IPS-18a (cell line): Measurements from ENCODE around the gene QPCT.
"Not testable (repeated sequence)": the region's sequence is repeated elsewhere in the genome, so short reads cannot be mapped to it uniquely, and the experiment has no call there.

Source experiments
- H3K27ac ChIP-seq: one replicate; pipeline ENCODE4 v1.5.1; 2013; ENCODE audit warnings: low read length
- H3K27me3 ChIP-seq: one replicate; pipeline ENCODE4 v1.6.1; 2013; ENCODE audit warnings: mild to moderate bottlenecking, low read length; ENCODE audit not compliant: control insufficient read depth, insufficient read depth
- H3K36me3 ChIP-seq: one replicate; pipeline ENCODE4 v1.6.1; 2013; ENCODE audit warnings: low read depth, low read length; ENCODE audit not compliant: control insufficient read depth
- H3K4me1 ChIP-seq: one replicate; pipeline ENCODE4 v1.6.1; 2013; ENCODE audit warnings: low read depth, low read length; ENCODE audit not compliant: control insufficient read depth
- H3K4me3 ChIP-seq: one replicate; pipeline ENCODE4 v1.5.1; 2013; ENCODE audit warnings: low read length
- H3K9ac ChIP-seq: one replicate; pipeline ENCODE4 v1.6.1; 2013; ENCODE audit warnings: mild to moderate bottlenecking, low read length, moderate library complexity
- H3K9me3 ChIP-seq: one replicate; pipeline ENCODE4 v1.6.1; 2013; ENCODE audit warnings: low read depth, low read length; ENCODE audit not compliant: control insufficient read depth

The QPCT gene

DNA sequence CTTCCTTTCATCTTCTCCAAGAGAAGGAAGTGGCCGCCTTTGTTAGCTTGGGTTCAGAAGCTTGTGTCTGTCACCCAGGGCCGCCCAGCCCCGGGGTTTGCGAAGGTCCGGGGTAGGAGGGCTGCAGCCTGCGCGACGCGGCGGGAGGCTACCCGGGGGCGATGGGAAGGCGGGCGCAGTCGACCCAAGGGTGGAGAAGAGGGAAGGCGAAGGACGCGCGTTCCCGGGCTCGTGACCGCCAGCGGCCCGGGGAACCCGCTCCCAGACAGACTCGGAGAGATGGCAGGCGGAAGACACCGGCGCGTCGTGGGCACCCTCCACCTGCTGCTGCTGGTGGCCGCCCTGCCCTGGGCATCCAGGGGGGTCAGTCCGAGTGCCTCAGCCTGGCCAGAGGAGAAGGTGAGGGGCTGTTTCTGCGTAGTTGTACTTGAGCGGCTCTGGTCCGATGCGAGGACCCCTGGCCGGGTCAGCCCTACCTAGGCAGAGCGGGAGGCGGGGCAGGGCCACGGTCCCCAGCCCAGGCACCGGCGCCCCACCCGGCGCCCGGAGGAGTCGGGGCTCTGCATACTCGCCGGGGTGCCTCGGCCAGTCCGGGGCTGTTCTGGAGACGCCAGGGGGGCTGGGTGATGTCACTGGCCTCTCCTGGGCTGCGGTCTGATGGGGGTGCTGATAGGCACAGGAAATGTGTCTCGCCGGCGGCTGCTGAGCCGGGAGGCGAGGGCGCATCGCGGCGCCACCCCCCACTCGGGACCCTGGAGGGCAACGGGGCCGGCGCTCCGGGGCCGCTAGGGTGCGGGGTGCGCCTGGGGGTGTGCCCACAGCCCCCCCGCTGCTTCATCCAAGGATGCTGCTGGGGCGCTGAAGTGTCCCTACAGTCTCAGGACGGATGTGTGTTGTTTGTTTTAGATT, at the start of gene QPCT:
TSS of gene QPCT (plus strand) at position 178 of the 909 bp plus-strand sequence. CDS start at position 280, 102 bp downstream.
- Histone ChIP-seq H3K4me3 (peak within 1 kb of the TSS; percentile 31), H3K9ac (no peak within 1 kb of the TSS), H3K27ac (no peak within 1 kb of the TSS), H3K27me3 (no peaks in the 10 kb centered on the region), H3K36me3 (no peaks in the 10 kb centered on the region), H3K9me3 (no peaks in the 10 kb centered on the region), H3K4me1 (peaks cover 20% of the 10 kb centered on the region)

DNA sequence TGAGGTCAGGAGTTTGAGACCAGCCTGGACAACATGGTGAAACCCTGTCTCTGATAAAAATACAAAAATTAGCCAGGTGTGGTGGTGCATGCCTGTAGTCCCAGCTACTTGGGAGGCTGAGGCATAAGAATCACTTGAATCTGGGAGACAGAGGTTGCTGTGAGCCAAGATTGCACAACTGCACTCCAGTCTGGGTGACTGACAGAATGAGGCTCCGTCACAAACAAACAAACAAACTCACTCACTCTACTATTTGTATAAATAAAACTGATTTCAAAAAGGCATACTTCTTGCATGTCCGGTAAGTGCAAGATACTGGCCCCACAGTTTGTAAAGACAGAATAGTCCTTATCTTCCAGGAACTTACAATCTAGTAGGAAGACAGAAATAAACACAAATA, 49.6 kb upstream of the QPCT start:
- H3K4me3 ChIP-seq, H3K9ac ChIP-seq, H3K27me3 ChIP-seq, H3K4me1 ChIP-seq, H3K27ac ChIP-seq, H3K9me3 ChIP-seq: not testable (repeated sequence)
- peaks cover 15% of the 10 kb centered on the region for H3K36me3 ChIP-seq

DNA sequence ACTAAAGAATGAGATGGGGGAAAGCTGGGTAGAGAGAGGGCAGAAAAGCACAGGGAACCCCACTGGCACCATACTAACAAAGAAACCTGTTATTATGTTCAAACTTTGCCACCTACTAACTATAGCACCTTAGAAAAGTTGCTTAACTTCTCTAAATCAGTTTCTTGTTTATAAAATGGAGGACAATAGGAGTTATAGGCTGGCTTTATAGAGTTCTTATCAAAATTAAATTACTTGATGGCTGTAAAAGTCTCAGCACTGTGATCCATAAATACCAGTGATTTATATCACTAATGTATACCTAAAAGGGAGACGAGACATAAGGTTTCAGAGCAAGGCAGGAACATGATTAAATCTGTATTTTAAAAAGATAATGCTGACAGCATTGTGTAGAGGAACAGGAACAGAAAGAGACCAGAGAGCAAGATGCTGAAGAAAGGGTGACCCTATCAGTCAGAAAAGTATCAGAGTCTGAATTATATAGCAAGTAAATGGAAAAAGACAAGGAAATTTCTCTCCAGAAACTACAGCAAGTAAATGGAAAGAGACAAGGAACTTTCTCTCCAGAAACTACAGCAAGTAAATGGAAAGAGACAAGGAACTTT, 48.9 kb upstream of the QPCT start:
- Histone ChIP-seq H3K9ac (no peak overlapping the region), H3K9me3 (no peaks in the 10 kb centered on the region), H3K27ac (no peak overlapping the region), H3K4me3 (no peak overlapping the region), H3K27me3 (no peaks in the 10 kb centered on the region), H3K4me1 (no peaks in the 10 kb centered on the region), H3K36me3 (peaks cover 14% of the 10 kb centered on the region)

DNA sequence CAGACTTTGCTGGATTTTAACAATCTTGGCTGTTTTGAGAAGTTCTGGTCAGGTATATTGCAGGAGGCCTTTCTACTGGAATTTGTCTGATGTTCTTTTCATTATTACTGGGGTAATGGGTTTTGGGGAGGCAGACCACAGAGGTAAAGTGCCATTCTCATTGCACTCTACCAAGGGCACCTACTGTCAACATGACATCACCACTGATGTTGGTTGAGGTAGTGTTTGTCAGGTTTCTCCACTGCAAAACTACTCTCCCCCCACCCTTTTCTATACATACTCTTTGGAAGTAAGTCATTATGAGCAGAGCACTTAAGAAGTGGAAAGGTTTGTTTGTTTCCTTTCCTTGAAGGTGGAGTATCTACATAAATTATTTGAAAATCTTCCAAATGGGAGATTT, 46.8 kb upstream of the QPCT start:
- Histone ChIP-seq H3K27ac (no peak overlapping the region), H3K4me1 (no peaks in the 10 kb centered on the region), H3K27me3 (no peaks in the 10 kb centered on the region), H3K9ac (no peak overlapping the region), H3K4me3 (no peak overlapping the region), H3K36me3 (peaks cover 3% of the 10 kb centered on the region), H3K9me3 (no peaks in the 10 kb centered on the region)

DNA sequence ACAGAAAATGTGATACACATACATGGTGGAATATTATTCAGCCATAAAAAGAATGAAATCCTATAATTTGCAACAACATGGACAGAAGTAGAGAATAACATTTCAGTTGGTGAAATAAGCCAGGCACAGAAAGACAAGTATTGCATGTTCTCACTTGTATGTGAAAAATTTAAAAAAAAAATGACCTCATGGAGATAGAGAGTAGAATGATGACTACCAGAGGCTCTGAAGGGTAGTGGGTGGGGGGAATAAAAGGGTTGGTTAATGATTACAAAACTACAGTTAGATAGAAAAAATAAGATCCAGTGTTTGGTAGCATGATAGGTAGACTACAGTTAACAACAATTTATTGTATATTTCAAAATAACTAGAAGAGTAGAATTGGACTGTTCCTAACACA, 44.3 kb upstream of the QPCT start:
- Histone ChIP-seq H3K4me1 (no peaks in the 10 kb centered on the region), H3K9ac (no peak overlapping the region), H3K36me3 (no peaks in the 10 kb centered on the region)

DNA sequence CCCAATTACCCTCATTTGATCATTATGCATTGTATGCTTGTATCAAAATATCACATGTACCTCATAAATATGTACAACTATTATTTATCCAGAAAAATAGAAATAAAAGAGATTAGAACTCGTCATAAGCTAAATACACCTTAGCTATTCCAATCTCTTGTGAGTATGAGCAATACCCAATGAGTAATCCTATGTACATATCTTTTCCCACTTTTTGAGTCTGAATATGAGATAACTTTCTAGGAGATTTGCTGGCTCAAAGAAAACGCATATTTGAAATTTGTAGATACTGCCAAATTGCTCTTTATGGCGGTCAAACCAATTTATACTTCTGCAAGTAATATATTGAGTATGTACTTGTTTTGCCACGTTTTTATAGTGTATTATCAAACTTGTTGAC, 43.9 kb upstream of the QPCT start:
- Histone ChIP-seq H3K27ac (no peak overlapping the region), H3K4me3 (no peak overlapping the region), H3K4me1 (no peaks in the 10 kb centered on the region), H3K27me3 (no peaks in the 10 kb centered on the region), H3K9ac (no peak overlapping the region), H3K9me3 (no peaks in the 10 kb centered on the region), H3K36me3 (no peaks in the 10 kb centered on the region)

More for the DNA sequence above, 44.3 kb upstream of the QPCT start:
- Histone ChIP-seq H3K27ac (no peak overlapping the region), H3K9me3 (no peaks in the 10 kb centered on the region), H3K27me3 (no peaks in the 10 kb centered on the region), H3K4me3 (no peak overlapping the region)

DNA sequence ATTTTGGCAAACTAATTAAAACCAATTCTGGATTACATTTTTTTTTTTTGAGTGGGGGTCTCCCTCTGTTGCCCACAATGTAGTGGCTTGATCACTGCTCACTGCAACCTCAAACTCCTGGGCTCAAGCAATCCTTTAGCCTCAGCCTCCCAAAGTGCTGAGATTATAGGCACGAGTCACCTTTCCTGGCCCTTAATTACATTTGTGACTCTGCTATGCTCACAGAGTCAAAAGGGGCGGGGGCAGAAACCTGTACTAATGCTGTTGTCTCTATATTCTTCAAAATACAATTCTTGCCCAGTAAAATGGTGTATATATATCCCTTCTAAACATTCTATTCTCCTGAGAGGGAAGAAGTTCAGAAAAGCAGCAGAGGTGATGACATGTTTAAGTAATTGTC, 43.0 kb upstream of the QPCT start:
- H3K27ac ChIP-seq = no peak overlapping the region

DNA sequence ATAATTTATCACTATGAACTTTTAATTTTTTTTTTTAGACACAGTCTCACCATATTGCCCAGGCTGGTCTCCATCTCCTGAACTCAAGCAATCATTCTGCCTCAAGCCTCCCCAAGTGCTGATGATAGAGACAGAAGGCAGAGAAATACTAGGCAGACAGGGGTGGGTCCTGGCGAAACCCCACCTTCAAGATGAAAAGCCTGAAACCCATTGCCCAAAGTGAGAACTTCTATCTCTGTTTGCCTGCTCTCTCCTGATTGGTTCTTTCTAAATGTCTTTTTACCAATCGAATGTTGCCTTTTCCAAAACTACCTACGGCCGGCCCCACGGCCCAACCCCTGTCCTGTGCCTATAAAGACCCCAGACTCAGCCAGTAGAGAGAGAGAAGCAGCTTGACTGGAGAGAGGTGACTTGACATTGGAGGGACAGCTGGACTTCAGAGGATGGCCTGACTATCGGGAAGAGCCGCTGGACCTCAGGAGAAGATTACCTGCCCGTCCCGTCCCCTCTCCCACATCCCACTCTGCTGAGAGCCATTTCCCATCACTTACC, 41.7 kb upstream of the QPCT start:
- H3K9me3 ChIP-seq = no peaks in the 10 kb centered on the region
- H3K4me1 ChIP-seq = no peaks in the 10 kb centered on the region
- no peak overlapping the region for H3K27ac ChIP-seq
- H3K4me3 ChIP-seq = no peak overlapping the region
- H3K36me3 ChIP-seq = no peaks in the 10 kb centered on the region
- no peaks in the 10 kb centered on the region for H3K27me3 ChIP-seq
- no peak overlapping the region for H3K9ac ChIP-seq

More for the DNA sequence above, 43.0 kb upstream of the QPCT start:
- Histone ChIP-seq H3K9ac (no peak overlapping the region), H3K4me1 (no peaks in the 10 kb centered on the region), H3K36me3 (no peaks in the 10 kb centered on the region), H3K27me3 (no peaks in the 10 kb centered on the region), H3K9me3 (no peaks in the 10 kb centered on the region), H3K4me3 (no peak overlapping the region)

DNA sequence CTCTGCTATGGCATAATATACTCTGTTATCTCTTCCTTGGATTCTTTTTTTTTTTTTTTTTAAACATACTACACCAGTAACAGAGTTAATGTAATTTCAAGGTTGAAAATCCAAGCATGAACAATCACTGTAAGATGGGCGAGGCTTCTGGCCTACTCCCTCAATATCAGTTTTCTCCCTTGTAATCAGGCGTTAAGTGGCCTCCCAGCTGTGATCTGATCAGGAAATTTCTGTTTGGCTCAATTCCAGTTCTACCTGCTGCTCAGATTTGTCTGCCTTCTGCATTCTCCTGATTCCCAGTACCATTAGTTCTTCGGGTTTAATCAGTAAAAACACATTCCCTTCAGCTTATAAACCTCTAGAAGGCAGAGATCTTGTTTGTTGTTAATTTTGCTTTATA, 38.4 kb upstream of the QPCT start:
- no peaks in the 10 kb centered on the region for H3K36me3 ChIP-seq
- no peaks in the 10 kb centered on the region for H3K27me3 ChIP-seq
- no peak overlapping the region for H3K27ac ChIP-seq
- no peaks in the 10 kb centered on the region for H3K9me3 ChIP-seq
- H3K4me3 ChIP-seq = no peak overlapping the region
- no peak overlapping the region for H3K9ac ChIP-seq
- no peaks in the 10 kb centered on the region for H3K4me1 ChIP-seq

DNA sequence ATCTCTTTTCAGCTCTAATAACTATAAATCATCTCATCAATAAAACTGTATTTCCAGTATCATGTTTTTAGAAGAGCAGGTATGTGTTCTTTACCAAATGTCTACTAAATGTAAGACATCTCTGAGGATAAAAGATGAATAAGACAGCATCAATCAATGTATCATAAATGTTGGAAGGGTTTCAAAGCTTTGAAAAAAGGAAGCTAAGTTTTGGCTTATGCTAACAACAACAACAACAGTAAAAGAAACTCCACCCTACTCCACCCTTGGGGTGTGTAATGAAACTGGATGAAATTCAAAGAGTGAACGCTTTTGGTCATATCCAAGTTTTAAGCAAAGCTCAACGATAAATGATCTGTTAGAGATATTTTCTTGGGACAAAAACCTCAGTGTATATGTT, 36.9 kb upstream of the QPCT start:
- H3K4me3 ChIP-seq = no peak overlapping the region
- no peak overlapping the region for H3K27ac ChIP-seq
- H3K9ac ChIP-seq = no peak overlapping the region
- H3K4me1 ChIP-seq = no peaks in the 10 kb centered on the region
- no peaks in the 10 kb centered on the region for H3K27me3 ChIP-seq
- no peaks in the 10 kb centered on the region for H3K36me3 ChIP-seq
- H3K9me3 ChIP-seq = no peaks in the 10 kb centered on the region

DNA sequence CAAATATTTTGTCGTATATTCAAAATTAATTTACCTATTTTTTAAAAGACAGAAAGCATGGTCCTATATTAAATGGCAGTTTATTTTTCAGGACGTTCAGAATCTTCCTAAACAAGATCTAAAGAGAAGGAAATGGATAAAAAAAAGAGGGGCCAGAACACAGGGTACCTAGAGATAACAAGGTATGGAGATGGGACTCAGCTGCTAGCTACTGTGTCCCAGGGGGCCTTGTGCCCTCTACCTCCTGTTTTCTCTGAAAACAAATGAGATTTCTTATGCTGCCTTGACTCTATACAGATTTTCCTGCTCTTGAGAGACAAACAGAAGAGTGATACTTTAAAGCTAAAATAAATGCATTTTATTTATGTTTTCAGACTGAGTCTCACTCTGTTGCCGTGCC, 29.1 kb upstream of the QPCT start:
- no peaks in the 10 kb centered on the region for H3K27me3 ChIP-seq
- peaks cover 13% of the 10 kb centered on the region for H3K4me1 ChIP-seq
- H3K27ac ChIP-seq = no peak overlapping the region
- peaks cover 6% of the 10 kb centered on the region for H3K36me3 ChIP-seq
- H3K9me3 ChIP-seq = no peaks in the 10 kb centered on the region
- H3K9ac ChIP-seq = no peak overlapping the region
- H3K4me3 ChIP-seq = no peak overlapping the region
